ENCODE measurements around the gene MRPL49. TPM values are rescaled to one million over a fixed set of nuclear protein-coding genes. Genes with fewer than 3 reads are reported as not detected.

Gene MRPL49
- total and polyA plus RNA-seq, 12 donors: 32.7 to 180 (median 125) TPM

DNA sequence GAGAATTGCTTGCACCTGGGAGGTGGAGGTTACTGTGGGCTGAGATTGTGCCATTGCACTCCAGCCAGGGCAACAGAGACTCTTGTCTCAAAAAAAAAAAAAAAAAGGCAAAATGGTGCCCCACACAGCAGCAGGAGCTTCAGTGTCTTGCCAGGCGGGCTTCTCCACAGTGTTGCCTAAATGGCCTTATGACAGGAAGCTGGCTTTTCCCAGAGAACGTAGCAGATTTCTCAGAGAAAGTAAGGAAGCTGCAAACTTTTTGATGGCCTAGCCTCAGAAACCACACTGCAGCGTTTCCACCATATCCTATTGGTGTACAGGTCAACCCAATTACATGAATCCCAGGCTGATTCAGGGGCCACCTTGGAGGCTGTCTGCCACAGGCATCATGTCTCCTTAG, 35.2 kb downstream of the MRPL49 start:
- H3K27me3 ChIP-seq: no peaks in the 10 kb centered on the region
- no peaks in the 10 kb centered on the region for H3K36me3 ChIP-seq (replicated peaks in 1 of 2)
- H3K4me3 ChIP-seq: no peak overlapping the region
- peak in 1 of 7 donors; percentile 3 for DNase-seq
- H3K4me1 ChIP-seq (replicated peaks in 1 of 2): no peaks in the 10 kb centered on the region
- no peak overlapping the region for H3K27ac ChIP-seq
- 52 to 88% (median 68%) methylated on average over 3 of the region's 3 CpGs for WGBS, 4 donors
- TF ChIP-seq POLR2A (IDR thresholded peaks at IDR 0.05) (no peak), CTCF (IDR thresholded peaks at IDR 0.05) (no peak)
- intact Hi-C loops (cut with DNase I): no loop called here
- H3K9me3 ChIP-seq (replicated peaks in 1 of 3): no peaks in the 10 kb centered on the region

- TF ChIP-seq CTCF (IDR thresholded peaks at IDR 0.05) (no peak), POLR2A (IDR thresholded peaks at IDR 0.05) (no peak)
- Histone ChIP-seq H3K36me3 (replicated peaks in 1 of 2) (no peaks in the 10 kb centered on the region), H3K4me1 (replicated peaks in 1 of 2) (no peaks in the 10 kb centered on the region), H3K27ac (no peak overlapping the region), H3K27me3 (no peaks in the 10 kb centered on the region), H3K9me3 (replicated peaks in 1 of 3) (no peaks in the 10 kb centered on the region), H3K4me3 (no peak overlapping the region)
- WGBS, 4 donors: 68 to 76% (median 72%) methylated on average over 5 of the region's 5 CpGs
- intact Hi-C loops (cut with DNase I): no loop called here
- DNase-seq: no peak
Observed at GRCh38 chr11:65159012-65159411, 36.9 kb downstream of the MRPL49 start.

DNA sequence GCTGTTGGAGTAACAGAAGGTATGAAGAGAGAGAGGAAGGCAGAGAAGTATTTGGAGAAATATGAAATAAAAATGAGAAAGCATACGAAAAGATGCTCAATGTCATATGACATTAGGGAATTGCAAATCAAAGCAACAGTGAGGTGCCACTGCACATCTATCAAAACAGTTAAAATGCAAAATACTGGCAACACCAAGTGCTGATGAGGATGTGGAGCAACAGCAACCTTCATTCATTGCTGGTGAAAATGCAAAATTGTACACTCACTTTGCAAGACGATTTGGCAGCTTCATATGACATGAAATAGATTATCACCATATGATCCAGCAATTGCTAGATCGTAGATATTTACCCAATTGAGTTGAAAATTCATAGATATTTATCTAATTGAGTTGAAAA, 38.5 kb downstream of the MRPL49 start:
- intact Hi-C loops (cut with DNase I): no loop called here
- WGBS, 4 donors: 63 to 76% (median 71%) methylated on average over 3 of the region's 3 CpGs
- no peak overlapping the region for H3K27ac ChIP-seq
- H3K36me3 ChIP-seq (replicated peaks in 1 of 2): no peaks in the 10 kb centered on the region
- TF ChIP-seq CTCF (IDR thresholded peaks at IDR 0.05): no peak
- no peak for TF ChIP-seq POLR2A (IDR thresholded peaks at IDR 0.05)
- H3K9me3 ChIP-seq (replicated peaks in 1 of 3): no peaks in the 10 kb centered on the region
- H3K4me3 ChIP-seq: no peak overlapping the region
- no peaks in the 10 kb centered on the region for H3K27me3 ChIP-seq
- no peak for DNase-seq
- no peaks in the 10 kb centered on the region for H3K4me1 ChIP-seq (replicated peaks in 1 of 2)

DNA sequence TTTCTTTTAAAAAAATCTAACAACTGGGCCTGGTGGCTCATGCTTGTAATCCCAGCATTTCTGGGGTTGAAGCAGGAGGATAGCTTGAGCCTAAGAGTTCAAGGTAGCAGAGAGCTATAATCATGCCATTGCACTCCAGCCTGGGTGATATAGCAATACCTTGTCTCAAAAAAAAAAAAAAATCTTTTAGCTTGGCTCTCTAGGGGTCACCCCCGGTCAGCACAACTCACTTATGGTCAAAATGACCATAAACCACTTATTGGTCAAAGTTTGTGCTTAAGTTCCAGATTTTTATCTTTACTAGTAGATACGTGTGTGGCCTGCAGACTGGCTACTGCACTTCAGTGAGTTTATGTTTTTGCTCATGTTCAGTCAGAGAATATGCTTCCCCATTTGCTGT, 41.6 kb downstream of the MRPL49 start:
- no peak for DNase-seq
- Histone ChIP-seq H3K36me3 (replicated peaks in 1 of 2) (no peaks in the 10 kb centered on the region), H3K4me3 (no peak overlapping the region), H3K4me1 (replicated peaks in 1 of 2) (no peaks in the 10 kb centered on the region), H3K27ac (no peak overlapping the region), H3K9me3 (replicated peaks in 1 of 3) (no peaks in the 10 kb centered on the region), H3K27me3 (no peaks in the 10 kb centered on the region)
- TF ChIP-seq CTCF (IDR thresholded peaks at IDR 0.05): no peak
- TF ChIP-seq POLR2A (IDR thresholded peaks at IDR 0.05): no peak
- 74 to 94% (median 93%) methylated on average over 2 of the region's 2 CpGs for WGBS, 4 donors
- intact Hi-C loops (cut with DNase I): no loop called here

Data from adrenal gland (tissue), 12 donors.